GM18909 (cell line): Measurements from ENCODE around the gene CCDC6.
A peak's percentile ranks its signal among the peaks of the same experiment; 100 is the strongest.
"Not testable (repeated sequence)": the region's sequence is repeated elsewhere in the genome, so short reads cannot be mapped to it uniquely, and the experiment has no call there.

Experiments
- ATAC-seq: cut with Tn5 transposase; IDR thresholded peaks from one replicate; pipeline ENCODE4 v1.9.1; 2021; ENCODE audit warnings: mild to moderate bottlenecking; ENCODE audit not compliant: unreplicated experiment, poor library complexity

Gene CCDC6

DNA sequence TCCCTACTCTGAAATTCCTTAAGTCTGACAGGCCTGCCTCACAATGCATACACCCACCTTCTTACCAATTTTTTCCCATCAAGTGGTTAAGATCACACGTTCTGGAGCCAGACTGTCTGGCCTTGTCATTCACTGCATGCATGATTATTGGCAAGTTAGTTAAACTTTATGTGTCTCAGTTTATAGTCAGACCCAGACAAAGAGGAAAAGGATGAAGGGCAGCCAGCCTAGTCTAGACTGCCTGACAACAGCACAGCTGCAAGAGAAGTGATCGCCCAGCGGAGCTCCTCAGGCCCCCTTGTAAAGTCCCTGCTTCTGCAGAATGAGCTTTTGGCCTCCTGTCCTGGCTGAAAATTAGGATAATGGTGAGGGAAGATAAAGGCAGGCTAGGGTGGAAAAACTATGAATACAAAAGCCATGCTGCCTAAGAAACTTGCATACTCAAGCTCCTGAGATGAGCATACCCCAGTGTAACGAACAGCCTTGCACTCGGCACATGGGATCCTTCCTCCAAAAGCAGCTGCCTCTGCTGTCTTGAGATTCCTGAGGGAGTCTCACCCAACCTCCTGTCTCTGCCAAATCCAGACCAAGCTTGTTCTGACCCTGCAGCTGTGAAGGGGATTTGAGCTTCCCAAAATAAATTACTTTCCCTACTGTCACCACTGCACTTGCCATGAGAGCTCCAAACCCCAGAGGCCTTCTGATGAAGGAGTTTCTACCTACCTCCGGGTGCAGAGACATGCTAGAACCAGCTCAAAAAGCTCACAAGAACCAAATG is 126.4 kb downstream of the CCDC6 start:
- no peak for ATAC-seq

GRCh38 chr10:59774451-59774850 is 131.9 kb downstream of the CCDC6 start:
- no peak for ATAC-seq

- no peak for ATAC-seq
These were observed 133.3 kb downstream of the CCDC6 start for GRCh38 chr10:59773088-59773487.

DNA sequence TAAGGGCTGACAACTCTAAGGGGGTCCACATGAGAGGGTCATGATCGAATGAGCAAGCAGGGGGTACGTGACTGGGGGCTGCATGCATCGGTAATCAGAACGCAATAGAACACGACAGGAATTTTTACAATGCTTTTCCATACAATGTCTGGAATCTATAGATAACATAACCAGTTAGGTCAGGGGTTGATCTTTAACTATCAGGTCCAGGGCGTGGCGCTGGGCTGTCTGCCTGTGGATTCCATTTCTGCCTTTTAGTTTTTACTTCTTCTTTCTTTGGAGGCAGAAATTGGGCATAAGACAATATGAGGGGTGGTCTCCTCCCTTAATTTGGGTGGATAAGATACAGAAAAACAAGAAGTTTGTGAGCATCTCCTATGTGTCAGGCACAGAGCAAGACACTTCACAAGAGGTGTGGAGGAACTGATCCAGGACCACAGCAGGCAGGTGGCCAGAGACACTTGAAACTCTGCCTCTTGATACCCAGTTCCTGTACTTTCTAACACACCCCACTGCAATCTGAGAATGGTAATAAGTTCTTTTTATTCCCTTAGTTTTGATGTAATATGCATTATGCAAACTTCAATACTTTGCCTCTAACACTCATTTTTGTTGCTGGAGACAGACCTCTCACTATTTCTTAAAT is 135.1 kb downstream of the CCDC6 start:
- no peak for ATAC-seq

- ATAC-seq, result no peak
These were observed 135.7 kb downstream of the CCDC6 start for GRCh38 chr10:59770689-59771088.

- ATAC-seq, result no peak
These were observed 143.9 kb downstream of the CCDC6 start for GRCh38 chr10:59762505-59762904.

GRCh38 chr10:59757966-59758365 is 148.4 kb downstream of the CCDC6 start:
- ATAC-seq, result no peak

DNA sequence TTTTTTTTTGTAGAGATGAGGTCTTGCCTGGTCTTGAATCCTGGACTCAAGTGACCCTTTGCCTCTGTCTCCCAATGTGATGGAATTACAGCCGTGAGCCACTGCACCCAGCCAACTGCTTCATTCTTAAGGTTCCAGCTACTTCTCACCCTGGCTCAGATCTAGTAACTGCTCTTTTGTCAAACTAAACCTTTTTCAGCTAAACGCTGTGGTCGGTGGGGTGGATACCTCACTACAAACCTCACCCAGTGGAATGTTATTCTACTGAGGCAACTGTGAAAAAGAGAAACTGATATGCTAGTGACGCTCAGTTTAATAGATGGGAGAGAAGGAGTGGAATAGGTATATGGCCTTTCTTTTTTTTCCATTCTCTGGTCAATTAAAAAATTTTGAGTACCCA is 151.4 kb downstream of the CCDC6 start:
- ATAC-seq, result no peak

DNA sequence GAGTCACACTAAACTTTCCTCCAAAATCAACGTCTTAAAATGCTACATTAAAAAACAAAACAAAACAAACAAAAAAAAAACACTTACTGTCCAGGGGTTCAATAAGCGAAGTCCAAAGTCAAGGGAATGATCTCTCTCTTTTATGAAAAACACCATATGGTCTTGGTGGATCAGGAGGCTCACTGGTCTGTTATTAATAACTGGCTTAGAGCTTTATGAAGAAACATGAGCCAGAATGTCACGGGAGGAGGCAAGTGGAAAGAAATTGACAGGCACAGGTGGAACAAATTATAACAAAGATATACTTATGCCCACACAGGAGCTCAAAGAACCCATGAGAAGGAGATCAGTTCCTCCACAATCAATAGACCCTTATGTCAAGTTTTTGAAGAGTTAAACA is 153.1 kb downstream of the CCDC6 start, which contains the start of gene MRLN:
TSS of gene MRLN (minus strand) at position 189 of the 400 bp plus-strand sequence.
- ATAC-seq, result no peak

DNA sequence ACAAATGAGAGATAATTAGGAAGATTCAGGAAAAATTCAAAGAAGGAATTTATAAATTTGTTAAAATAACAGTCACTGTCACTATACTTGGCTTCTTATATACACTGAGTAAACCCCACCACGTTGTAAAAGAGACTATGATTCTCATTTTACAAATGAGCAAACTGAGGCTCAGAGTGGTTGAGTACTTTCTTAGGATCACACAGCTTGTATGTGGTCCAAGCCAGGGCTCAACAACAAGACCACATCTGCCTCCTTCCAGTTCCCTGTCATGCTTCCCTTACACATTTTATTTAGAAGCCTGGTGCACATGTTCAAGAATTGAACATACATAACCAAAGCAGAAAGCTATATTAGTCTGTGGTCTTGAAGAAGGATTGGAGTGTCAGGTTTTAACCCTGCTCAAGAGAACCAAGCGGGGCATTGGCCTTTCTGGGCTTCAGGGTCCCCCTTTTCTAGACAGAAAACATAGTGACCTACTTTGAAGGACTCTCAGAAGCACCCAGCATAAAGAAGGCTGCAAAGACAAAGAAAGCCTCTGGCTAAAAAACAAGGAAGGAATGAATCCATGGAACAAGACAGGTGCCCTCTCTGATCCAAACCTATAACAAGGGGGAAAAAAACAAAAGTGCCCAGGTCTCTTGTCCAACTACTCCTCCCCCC is 153.9 kb downstream of the CCDC6 start:
- ATAC-seq, result no peak

- ATAC-seq, result no peak
These were observed 156.0 kb downstream of the CCDC6 start for GRCh38 chr10:59750155-59750945.

GRCh38 chr10:59748834-59749233 is 157.5 kb downstream of the CCDC6 start:
- peak; percentile 71 for ATAC-seq

DNA sequence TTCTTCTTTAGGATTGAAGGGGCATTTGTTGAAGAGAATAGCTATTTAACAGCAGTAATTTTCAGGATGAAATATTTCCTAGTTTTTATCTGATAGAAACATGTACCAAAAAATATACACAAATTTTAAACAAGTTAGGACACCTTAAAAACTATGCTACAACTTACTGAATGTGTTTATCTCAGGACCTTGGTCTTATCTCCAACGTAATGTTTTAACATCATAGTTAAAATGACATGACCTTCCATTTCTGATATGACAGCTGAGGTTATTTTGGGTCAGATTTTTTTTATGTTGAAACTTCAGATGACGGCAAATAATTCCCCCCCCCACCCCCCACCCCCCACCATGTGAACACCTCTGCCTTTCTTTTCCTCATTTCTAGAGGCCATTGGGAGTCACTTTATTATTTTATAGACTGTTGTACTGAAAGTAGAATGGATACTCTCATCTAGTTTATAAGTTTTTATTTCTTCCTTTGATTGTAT is 161.1 kb downstream of the CCDC6 start:
- no peak for ATAC-seq

DNA sequence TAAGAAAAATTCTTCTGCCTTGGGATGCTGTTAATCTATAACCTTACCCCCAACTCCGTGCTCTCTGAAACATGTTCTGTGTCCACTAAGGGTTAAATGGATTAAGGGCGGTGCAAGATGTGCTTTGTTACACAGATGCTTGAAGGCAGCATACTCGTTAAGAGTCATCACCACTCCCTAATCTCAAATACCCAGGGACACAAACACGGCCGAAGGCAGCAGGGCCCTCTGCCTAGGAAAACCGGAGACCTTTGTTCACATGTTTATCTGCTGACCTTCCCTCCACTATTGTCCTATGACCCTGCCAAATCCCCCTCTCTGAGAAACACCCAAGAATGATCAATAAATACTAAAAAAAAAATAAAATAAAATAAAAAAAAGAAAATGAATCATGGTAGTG is 161.6 kb downstream of the CCDC6 start:
- not testable (repeated sequence) for ATAC-seq

- not testable (repeated sequence) for ATAC-seq
These were observed 162.2 kb downstream of the CCDC6 start for GRCh38 chr10:59744156-59744555.

GRCh38 chr10:59741583-59741982 is 164.8 kb downstream of the CCDC6 start:
- no peak for ATAC-seq

GRCh38 chr10:59741048-59741447 is 165.3 kb downstream of the CCDC6 start:
- ATAC-seq, result no peak
